GM12878 (cell line): Measurements from ENCODE around the gene POU6F2. TPM values are rescaled to one million over a fixed set of nuclear protein-coding genes. Genes with fewer than 3 reads are reported as not detected.

Experiments
- ATAC-seq: fragments of 200-7000 bp; cut with Tn5 transposase; 3 replicates; pipeline ENCODE4 v1.9.1; 2020; ENCODE audit warnings: mild to moderate bottlenecking, moderate library complexity
- BruUV-seq: library from RNA; stranded (reverse); fragments of 400-500 nt; replicated peaks from 2 replicates; lab custom pipeline; 2021; lab: Mats Ljungman, UMichigan
- CTCF ChIA-PET: fragments of 300-600 bp; sonication (Branson Sonifier 250); formaldehyde crosslinking; extraction: SDS; loops from one replicate; lab custom pipeline; 2021; ENCODE audit warnings: inconsistent platforms; lab: Yijun Ruan, JAX
- POLR2A ChIA-PET: fragments of 350-600 bp; formaldehyde crosslinking; extraction: SDS; loops from one replicate; lab custom pipeline; 2021; ENCODE audit warnings: inconsistent platforms; lab: Charles Lee
- RAD21 ChIA-PET: fragments of 300-600 bp; sonication (Branson Sonifier 250); formaldehyde crosslinking; loops from one replicate; lab custom pipeline; 2023; ENCODE audit warnings: antibody characterized with exemption; ENCODE audit not compliant: unreplicated experiment; lab: Charles Lee
- SMC1A ChIA-PET: fragments of 300-600 bp; sonication (Branson Sonifier 250); formaldehyde crosslinking; loops from one replicate; lab custom pipeline; 2023; ENCODE audit not compliant: unreplicated experiment, uncharacterized antibody; lab: Charles Lee
- DNase-seq: peaks from one replicate; pipeline ENCODE4 v3.0.0-alpha.2; 2011; ENCODE audit warnings: low read depth, low spot score
- FAIRE-seq: peaks from 3 replicates; lab custom pipeline; 2011; peaks lifted over from hg19 to GRCh38; lab: Jason Lieb, UNC
- H2AFZ ChIP-seq: 2 replicates; pipeline ENCODE4 v1.6.0; 2011; ENCODE audit warnings: low read depth, low read length, control low read depth; ENCODE audit not compliant: control insufficient read depth
- H3K27ac ChIP-seq: 2 replicates; pipeline ENCODE4 v1.5.1; 2011; ENCODE audit warnings: control low read depth; ENCODE audit not compliant: control insufficient read depth, insufficient read depth
- H3K27me3 ChIP-seq, 2 experiments: replicated peaks in 1 of 2; 2 replicates each; pipeline versions ENCODE4 v1.6.0 to v1.6.1; 2011; ENCODE audit warnings: low read length in 1 of 2; ENCODE audit not compliant: control insufficient read depth in 2 of 2, insufficient read depth in 2 of 2
- H3K36me3 ChIP-seq, 2 experiments: 2 replicates each; pipeline ENCODE4 v1.5.1; 2011; ENCODE audit warnings: low read length in 1 of 2; ENCODE audit not compliant: control insufficient read depth in 2 of 2, insufficient read depth in 2 of 2
- H3K4me1 ChIP-seq: 2 replicates; pipeline ENCODE4 v1.6.1; 2011; ENCODE audit warnings: mild to moderate bottlenecking, low read length, moderate library complexity, mixed read lengths; ENCODE audit not compliant: control insufficient read depth, insufficient read depth
- H3K4me2 ChIP-seq: 2 replicates; pipeline ENCODE4 v1.6.0; 2011; ENCODE audit warnings: control low read depth; ENCODE audit not compliant: control insufficient read depth, insufficient read depth
- H3K4me3 ChIP-seq: fragments of 200-600 bp; sonication (generic); 2 replicates; pipeline ENCODE4 v1.5.1; 2016
- H3K79me2 ChIP-seq: 2 replicates; pipeline ENCODE4 v1.6.0; 2011; ENCODE audit warnings: low read length; ENCODE audit not compliant: control insufficient read depth, insufficient read depth
- H3K9ac ChIP-seq: 2 replicates; pipeline ENCODE4 v1.8.0; 2011; ENCODE audit warnings: low read length, control low read depth, mixed read lengths; ENCODE audit not compliant: control insufficient read depth, insufficient read depth
- H3K9me3 ChIP-seq: replicated peaks from 3 replicates; pipeline ENCODE4 v1.5.1; 2011; ENCODE audit warnings: mild to moderate bottlenecking, low read length; ENCODE audit not compliant: control insufficient read depth, insufficient read depth
- H4K20me1 ChIP-seq: 2 replicates; pipeline ENCODE4 v1.6.0; 2011; ENCODE audit not compliant: control insufficient read depth, insufficient read depth
- BCL11A ChIP-seq: IDR thresholded peaks from 2 replicates; pipeline ENCODE4 v1.6.1; 2011; ENCODE audit warnings: low read depth, low read length
- EGR1 ChIP-seq, 2 experiments: IDR thresholded peaks; 1 replicate in 1 of 2; 2 replicates in 1 of 2; pipeline ENCODE4 v1.6.1; 2011 to 2012; ENCODE audit warnings: low read depth in 2 of 2, low read length in 2 of 2, borderline replicate concordance in 1 of 2, mild to moderate bottlenecking in 1 of 2, moderate library complexity in 1 of 2
- ETV6 ChIP-seq, 2 experiments: fragments of 450-650 bp in 1 of 2; IDR thresholded peaks in 1 of 2; conservative IDR thresholded peaks in 1 of 2; 2 replicates each; pipeline ENCODE4 v1.6.1; 2014; ENCODE audit warnings: antibody characterized with exemption in 1 of 2, borderline replicate concordance in 1 of 2, low read depth in 1 of 2, mild to moderate bottlenecking in 1 of 2, moderate library complexity in 1 of 2
- EZH2 ChIP-seq: IDR thresholded peaks from 2 replicates; pipeline ENCODE4 v1.6.1; 2012; ENCODE audit warnings: low read depth, mild to moderate bottlenecking, control low read depth, inconsistent platforms, low read length, borderline replicate concordance; ENCODE audit not compliant: control insufficient read depth
- IKZF1 ChIP-seq: fragments of 450-650 bp; conservative IDR thresholded peaks from 2 replicates; pipeline ENCODE4 v1.6.1; 2017; ENCODE audit warnings: antibody characterized with exemption, mild to moderate bottlenecking
- MAX ChIP-seq: IDR thresholded peaks from 2 replicates; pipeline ENCODE4 v1.6.1; 2012; ENCODE audit warnings: low read depth, low read length, improper control_type of control experiment
- MLLT1 ChIP-seq: fragments of 450-650 bp; IDR thresholded peaks from 2 replicates; pipeline ENCODE4 v1.6.1; 2016; ENCODE audit warnings: mild to moderate bottlenecking
- RAD51 ChIP-seq: fragments of 450-650 bp; IDR thresholded peaks from 2 replicates; pipeline ENCODE4 v1.6.1; 2016; ENCODE audit warnings: moderate library complexity, mild to moderate bottlenecking, inconsistent platforms
- RBBP5 ChIP-seq: fragments of 200-600 bp; sonication (generic); conservative IDR thresholded peaks from 2 replicates; pipeline ENCODE4 v1.6.1; 2016
- RELA ChIP-seq: fragments of 450-650 bp; IDR thresholded peaks from 2 replicates; pipeline ENCODE4 v1.8.0; 2014; ENCODE audit warnings: borderline replicate concordance; ENCODE audit not compliant: partially characterized antibody
- ZNF207 ChIP-seq: fragments of 450-650 bp; IDR thresholded peaks from 2 replicates; pipeline ENCODE4 v1.6.1; 2014; ENCODE audit warnings: antibody characterized with exemption, mild to moderate bottlenecking, borderline replicate concordance
- ZNF687 ChIP-seq: fragments of 450-650 bp; IDR thresholded peaks from 2 replicates; pipeline ENCODE4 v1.6.1; 2017; ENCODE audit warnings: mild to moderate bottlenecking, moderate library complexity
- WGBS: methylation state at CpG from one replicate; pipeline ENCODE4 v1.1.6; 2016; ENCODE audit warnings: low lambda C conversion rate; ENCODE audit not compliant: insufficient replicate concordance, insufficient coverage; ENCODE audit errors: missing lambda C conversion rate; 5-methylcytosine and 5-hydroxymethylcytosine counted together
- in situ Hi-C: fragments of 300-500 bp; cut with MboI; formaldehyde crosslinking; loops from 9 replicates; pipeline ENCODE4 v1.14.3; 2018; ENCODE audit warnings: mixed read lengths
- intact Hi-C: fragments of 100-400 bp; cut with micrococcal nuclease; formaldehyde crosslinking; loops from one replicate; pipeline ENCODE4 v1.14.2; 2022; ENCODE audit not compliant: unreplicated experiment
- polyA plus RNA-seq, 11 experiments: library from polyadenylated mRNA; depleted of rRNA in 4 of 11; unstranded in 6 of 11; stranded (reverse) in 5 of 11; fragments of >200 nt; fragmentation: Nextera tagmentation in 4 of 11; fragmentation: Illumina TruSeq in 1 of 11; extraction: Ambion mirVana in 4 of 11; extraction: Trizol in 1 of 11; gene quantifications; 1 replicate in 1 of 11; 2 replicates in 10 of 11; pipeline versions ENCODE4 v1.2.1 to v1.2.3, GENCODE V29; 2011 to 2016; ENCODE audit warnings: inconsistent platforms in 2 of 11, missing spikeins in 2 of 11, low read depth in 1 of 11
- total RNA-seq, 4 experiments: library from RNA; depleted of rRNA in 3 of 4; stranded (reverse); fragments of >200 nt in 3 of 4; fragmentation: Illumina TruSeq in 1 of 4; extraction: Trizol in 1 of 4; gene quantifications; 2 replicates each; pipeline versions ENCODE4 v1.2.1 to v1.2.3, GENCODE V29; 2013 to 2021

The POU6F2 gene
- total and polyA plus RNA-seq, 10 of the 15 experiments (the other 5 are each of a cell fraction or from before 2014, with no cell fraction given), result 0.10 TPM; not detected in 9

GRCh38 chr7:39153647-39154046 lies 175.9 kb downstream of the POU6F2 start:
- SMC1A ChIA-PET, result no interaction called here
- no TSS peak for BruUV-seq
- RAD21 ChIA-PET, result no interaction called here
- POLR2A ChIA-PET, result no interaction called here
- Histone ChIP-seq H3K4me3 (no peak overlapping the region), H3K9ac (no peak overlapping the region), H2AFZ (no peak overlapping the region), H3K4me2 (no peak overlapping the region), H3K9me3 (no peaks in the 10 kb centered on the region), H3K4me1 (no peaks in the 10 kb centered on the region), H3K36me3 (no peaks in the 10 kb centered on the region), H3K27ac (no peak overlapping the region), H3K27me3 (no peaks in the 10 kb centered on the region), H3K79me2 (no peaks in the 10 kb centered on the region), H4K20me1 (no peaks in the 10 kb centered on the region)
- in situ Hi-C loops (no loop called here), intact Hi-C loops (no loop called here)
- no peak for TF ChIP-seq RELA
- 53% methylated on average over 5 of the region's 5 CpGs for WGBS
- no peak for FAIRE-seq
- no peak for ATAC-seq
- no peak for DNase-seq
- CTCF ChIA-PET, result interaction anchor here (0.6 to 1.2 kb wide), 3 partner anchors 15 to 645 kb away, joined by 3 read pairs; no protein-coding TSS in a partner anchor

- 78% methylated on average over 2 of the region's 2 CpGs for WGBS
- Histone ChIP-seq H3K4me2 (no peak overlapping the region), H3K4me1 (no peaks in the 10 kb centered on the region), H3K36me3 (no peaks in the 10 kb centered on the region), H3K9me3 (no peaks in the 10 kb centered on the region), H3K79me2 (no peaks in the 10 kb centered on the region), H3K4me3 (no peak overlapping the region), H3K9ac (no peak overlapping the region), H4K20me1 (no peaks in the 10 kb centered on the region), H3K27me3 (no peaks in the 10 kb centered on the region), H2AFZ (no peak overlapping the region), H3K27ac (no peak overlapping the region)
- BruUV-seq, result no TSS peak
- FAIRE-seq (no peak), ATAC-seq (no peak), DNase-seq (no peak)
- ChIA-PET RAD21 (no interaction called here), SMC1A (no interaction called here), CTCF (interaction anchor here (1.2 kb wide), 1 partner anchor 321 kb away, joined by 3 read pairs; no protein-coding TSS in a partner anchor), POLR2A (no interaction called here)
- in situ Hi-C loops (no loop called here), intact Hi-C loops (no loop called here)
- no peak for TF ChIP-seq BCL11A
- TF ChIP-seq EGR1 (IDR thresholded peaks at IDR 0.05; ENCODE audit: borderline replicate concordance in 1 of 2, low read depth in 2 of 2, low read length in 2 of 2), result no peak
- TF ChIP-seq IKZF1, result no peak
- no peak for TF ChIP-seq RAD51
- no peak for TF ChIP-seq RBBP5
- TF ChIP-seq EZH2, result no peak
- no peak for TF ChIP-seq ZNF687
- TF ChIP-seq MAX, result no peak
- TF ChIP-seq MLLT1, result no peak
- no peak for TF ChIP-seq ZNF207
- TF ChIP-seq ETV6 (conservative IDR thresholded peaks at IDR 0.05 in 1 of 2, IDR thresholded peaks at IDR 0.05 in 1 of 2; ENCODE audit: borderline replicate concordance in 1 of 2, low read depth in 1 of 2), result no peak
Observed at GRCh38 chr7:39154815-39155214, 177.1 kb downstream of the POU6F2 start.
